HG02943 (cell line): ENCODE data around the gene KIF4A.
A peak's percentile ranks its signal among the peaks of the same experiment; 100 is the strongest.

Source experiments
- ATAC-seq: cut with Tn5 transposase; IDR thresholded peaks from one replicate; pipeline ENCODE4 v1.9.1; 2021; ENCODE audit warnings: mild to moderate bottlenecking, low read depth, moderate library complexity; ENCODE audit not compliant: unreplicated experiment

The KIF4A gene

GRCh38 chrX:70434914-70435586, 145.1 kb downstream of the KIF4A start:
- no peak for ATAC-seq

GRCh38 chrX:70436343-70436742, 146.4 kb downstream of the KIF4A start:
- no peak for ATAC-seq

- no peak for ATAC-seq
Observed at GRCh38 chrX:70437011-70437410, 147.1 kb downstream of the KIF4A start.

- no peak for ATAC-seq
Observed at GRCh38 chrX:70437921-70438665, 148.2 kb downstream of the KIF4A start.

- ATAC-seq, result no peak
Observed at GRCh38 chrX:70439016-70439415, 149.1 kb downstream of the KIF4A start.

- no peak for ATAC-seq
Observed at GRCh38 chrX:70442224-70442623, 152.3 kb downstream of the KIF4A start.

GRCh38 chrX:70444326-70444945, 154.5 kb downstream of the KIF4A start, which contains the start of gene DLG3:
TSS of gene DLG3 (plus strand) at chrX:70444835. CDS start at chrX:70445202, 367 bp downstream.
- ATAC-seq, result no peak

GRCh38 chrX:70444946-70445656, 155.2 kb downstream of the KIF4A start:
- ATAC-seq, result no peak

- ATAC-seq, result no peak
Observed at GRCh38 chrX:70445951-70446350, 156.0 kb downstream of the KIF4A start.

- ATAC-seq, result no peak
Observed at GRCh38 chrX:70446380-70447350, 156.8 kb downstream of the KIF4A start.

- no peak for ATAC-seq
Observed at GRCh38 chrX:70449457-70449966, 159.6 kb downstream of the KIF4A start.

- peak; percentile 43 for ATAC-seq
Observed at GRCh38 chrX:70452143-70452733, 162.3 kb downstream of the KIF4A start.

- ATAC-seq, result no peak
Observed at GRCh38 chrX:70453024-70453618, 163.2 kb downstream of the KIF4A start.

GRCh38 chrX:70454441-70455365, 164.8 kb downstream of the KIF4A start:
- ATAC-seq, result no peak

GRCh38 chrX:70455366-70456202, 165.7 kb downstream of the KIF4A start:
- ATAC-seq, result no peak

GRCh38 chrX:70456256-70456655, 166.4 kb downstream of the KIF4A start:
- ATAC-seq, result no peak

GRCh38 chrX:70461026-70461425, 171.1 kb downstream of the KIF4A start:
- no peak for ATAC-seq
